ENCODE results near the gene TSPAN17. TPM values are rescaled to one million over a fixed set of nuclear protein-coding genes. Genes with fewer than 3 reads are reported as not detected.
A peak's percentile ranks its signal among the peaks of the same experiment; 100 is the strongest.

Gene TSPAN17
- total and polyA plus RNA-seq, 4 donors = 20.8 to 55.1 (median 41.7) TPM

- Histone ChIP-seq H3K4me1 (ENCODE audit: control insufficient read depth, insufficient read depth, low read length) (peaks cover 13% of the 10 kb centered on the region), H3K27me3 (ENCODE audit: control insufficient read depth, insufficient read depth, low read length) (peaks cover 8% of the 10 kb centered on the region), H3K36me3 (ENCODE audit: control insufficient read depth, insufficient read depth, low read length) (no peaks in the 10 kb centered on the region), H3K4me3 (ENCODE audit: low read depth, low read length) (no peak overlapping the region), H3K27ac (ENCODE audit: low read depth, low read length) (no peak overlapping the region), H3K9me3 (ENCODE audit: control insufficient read depth, insufficient read depth, low read length) (no peaks in the 10 kb centered on the region)
- no peak for DNase-seq (ENCODE audit: low read depth in 4 of 6, low spot score in 6 of 6)
- WGBS (ENCODE audit: insufficient coverage) = 83% methylated on average over 15 of the region's 18 CpGs
These were observed 26.6 kb downstream of the TSPAN17 start for GRCh38 chr5:176673651-176674583.

- no peak overlapping the region for H3K27ac ChIP-seq (ENCODE audit: low read depth, low read length)
- H3K9me3 ChIP-seq (ENCODE audit: control insufficient read depth, insufficient read depth, low read length) = no peaks in the 10 kb centered on the region
- H3K27me3 ChIP-seq (ENCODE audit: control insufficient read depth, insufficient read depth, low read length) = peaks cover 11% of the 10 kb centered on the region
- H3K4me3 ChIP-seq (ENCODE audit: low read depth, low read length) = no peak overlapping the region
- WGBS (ENCODE audit: insufficient coverage) = 85% methylated on average over 17 of the region's 17 CpGs
- no peak for DNase-seq (ENCODE audit: low read depth in 4 of 6, low spot score in 6 of 6)
- H3K4me1 ChIP-seq (ENCODE audit: control insufficient read depth, insufficient read depth, low read length) = peaks cover 14% of the 10 kb centered on the region
- H3K36me3 ChIP-seq (ENCODE audit: control insufficient read depth, insufficient read depth, low read length) = no peaks in the 10 kb centered on the region
These were observed 27.5 kb downstream of the TSPAN17 start for GRCh38 chr5:176674799-176675198.

- Histone ChIP-seq H3K4me1 (ENCODE audit: control insufficient read depth, insufficient read depth, low read length) (peaks cover 20% of the 10 kb centered on the region), H3K9me3 (ENCODE audit: control insufficient read depth, insufficient read depth, low read length) (no peaks in the 10 kb centered on the region), H3K4me3 (ENCODE audit: low read depth, low read length) (no peak overlapping the region), H3K36me3 (ENCODE audit: control insufficient read depth, insufficient read depth, low read length) (no peaks in the 10 kb centered on the region), H3K27me3 (ENCODE audit: control insufficient read depth, insufficient read depth, low read length) (peaks cover 20% of the 10 kb centered on the region), H3K27ac (ENCODE audit: low read depth, low read length) (no peak overlapping the region)
- no peak for DNase-seq (ENCODE audit: low read depth in 4 of 6, low spot score in 6 of 6)
- WGBS (ENCODE audit: insufficient coverage) = 79% methylated on average over 16 of the region's 19 CpGs
These were observed 28.5 kb downstream of the TSPAN17 start for GRCh38 chr5:176675676-176676360.

GRCh38 chr5:176676361-176676824 is 29.1 kb downstream of the TSPAN17 start:
- peaks cover 20% of the 10 kb centered on the region for H3K4me1 ChIP-seq (ENCODE audit: control insufficient read depth, insufficient read depth, low read length)
- H3K36me3 ChIP-seq (ENCODE audit: control insufficient read depth, insufficient read depth, low read length) = no peaks in the 10 kb centered on the region
- no peak overlapping the region for H3K27ac ChIP-seq (ENCODE audit: low read depth, low read length)
- DNase-seq (ENCODE audit: low read depth in 4 of 6, low spot score in 6 of 6) = no peak
- H3K4me3 ChIP-seq (ENCODE audit: low read depth, low read length) = no peak overlapping the region
- peaks cover 23% of the 10 kb centered on the region for H3K27me3 ChIP-seq (ENCODE audit: control insufficient read depth, insufficient read depth, low read length)
- H3K9me3 ChIP-seq (ENCODE audit: control insufficient read depth, insufficient read depth, low read length) = no peaks in the 10 kb centered on the region
- 70% methylated on average over 10 of the region's 10 CpGs for WGBS (ENCODE audit: insufficient coverage)

GRCh38 chr5:176677209-176677939 is 30.1 kb downstream of the TSPAN17 start:
- 77% methylated on average over 12 of the region's 12 CpGs for WGBS (ENCODE audit: insufficient coverage)
- Histone ChIP-seq H3K9me3 (ENCODE audit: control insufficient read depth, insufficient read depth, low read length) (no peaks in the 10 kb centered on the region), H3K27ac (ENCODE audit: low read depth, low read length) (no peak overlapping the region), H3K4me3 (ENCODE audit: low read depth, low read length) (no peak overlapping the region), H3K36me3 (ENCODE audit: control insufficient read depth, insufficient read depth, low read length) (no peaks in the 10 kb centered on the region), H3K27me3 (ENCODE audit: control insufficient read depth, insufficient read depth, low read length) (peaks cover 25% of the 10 kb centered on the region), H3K4me1 (ENCODE audit: control insufficient read depth, insufficient read depth, low read length) (peaks cover 17% of the 10 kb centered on the region)
- DNase-seq (ENCODE audit: low read depth in 4 of 6, low spot score in 6 of 6) = peak in 1 of 6 donors; percentile 89

GRCh38 chr5:176678584-176678983 is 31.3 kb downstream of the TSPAN17 start:
- H3K27ac ChIP-seq (ENCODE audit: low read depth, low read length) = no peak overlapping the region
- no peaks in the 10 kb centered on the region for H3K9me3 ChIP-seq (ENCODE audit: control insufficient read depth, insufficient read depth, low read length)
- peaks cover 25% of the 10 kb centered on the region for H3K27me3 ChIP-seq (ENCODE audit: control insufficient read depth, insufficient read depth, low read length)
- no peak for DNase-seq (ENCODE audit: low read depth in 4 of 6, low spot score in 6 of 6)
- H3K4me3 ChIP-seq (ENCODE audit: low read depth, low read length) = no peak overlapping the region
- 69% methylated on average over 5 of the region's 5 CpGs for WGBS (ENCODE audit: insufficient coverage)
- H3K36me3 ChIP-seq (ENCODE audit: control insufficient read depth, insufficient read depth, low read length) = no peaks in the 10 kb centered on the region
- peaks cover 16% of the 10 kb centered on the region for H3K4me1 ChIP-seq (ENCODE audit: control insufficient read depth, insufficient read depth, low read length)

GRCh38 chr5:176679365-176680225 is 32.3 kb downstream of the TSPAN17 start:
- H3K36me3 ChIP-seq (ENCODE audit: control insufficient read depth, insufficient read depth, low read length) = no peaks in the 10 kb centered on the region
- peaks cover 29% of the 10 kb centered on the region for H3K27me3 ChIP-seq (ENCODE audit: control insufficient read depth, insufficient read depth, low read length)
- 23% methylated on average over 27 of the region's 31 CpGs for WGBS (ENCODE audit: insufficient coverage)
- DNase-seq (ENCODE audit: low read depth in 4 of 6, low spot score in 6 of 6) = no peak
- H3K4me1 ChIP-seq (ENCODE audit: control insufficient read depth, insufficient read depth, low read length) = peaks cover 16% of the 10 kb centered on the region
- H3K9me3 ChIP-seq (ENCODE audit: control insufficient read depth, insufficient read depth, low read length) = no peaks in the 10 kb centered on the region
- no peak overlapping the region for H3K4me3 ChIP-seq (ENCODE audit: low read depth, low read length)
- H3K27ac ChIP-seq (ENCODE audit: low read depth, low read length) = no peak overlapping the region

- Histone ChIP-seq H3K27ac (ENCODE audit: low read depth, low read length) (no peak overlapping the region), H3K4me1 (ENCODE audit: control insufficient read depth, insufficient read depth, low read length) (peaks cover 16% of the 10 kb centered on the region), H3K4me3 (ENCODE audit: low read depth, low read length) (no peak overlapping the region), H3K9me3 (ENCODE audit: control insufficient read depth, insufficient read depth, low read length) (no peaks in the 10 kb centered on the region), H3K27me3 (ENCODE audit: control insufficient read depth, insufficient read depth, low read length) (peaks cover 29% of the 10 kb centered on the region), H3K36me3 (ENCODE audit: control insufficient read depth, insufficient read depth, low read length) (no peaks in the 10 kb centered on the region)
- 5% methylated on average over 33 of the region's 33 CpGs for WGBS (ENCODE audit: insufficient coverage)
- no peak for DNase-seq (ENCODE audit: low read depth in 4 of 6, low spot score in 6 of 6)
These were observed 32.9 kb downstream of the TSPAN17 start for GRCh38 chr5:176680226-176680563.

Data from spinal cord (tissue), 10 donors.